Measurements from ENCODE around the gene NSRP1.
"Not testable (repeated sequence)": the region's sequence is repeated elsewhere in the genome, so short reads cannot be mapped to it uniquely, and the experiment has no call there.

The NSRP1 gene

GRCh38 chr17:30137158-30137557, 20.5 kb downstream of the NSRP1 start:
- no peak for TF ChIP-seq CTCF (conservative IDR thresholded peaks at IDR 0.05; ENCODE audit: control insufficient read depth, insufficient read depth, low read depth, low read length)
- no peak for DNase-seq (ENCODE audit: low read depth)
- H3K4me3 ChIP-seq (ENCODE audit: control insufficient read depth, low read depth, low read length): no peak overlapping the region

GRCh38 chr17:30147860-30148259, 31.2 kb downstream of the NSRP1 start:
- H3K4me3 ChIP-seq (ENCODE audit: control insufficient read depth, low read depth, low read length); DNase-seq (ENCODE audit: low read depth): not testable (repeated sequence)

GRCh38 chr17:30148376-30148775, 31.8 kb downstream of the NSRP1 start:
- no peak for TF ChIP-seq CTCF (conservative IDR thresholded peaks at IDR 0.05; ENCODE audit: control insufficient read depth, insufficient read depth, low read depth, low read length)
- H3K4me3 ChIP-seq (ENCODE audit: control insufficient read depth, low read depth, low read length): no peak overlapping the region
- no peak for DNase-seq (ENCODE audit: low read depth)

- no peak for DNase-seq (ENCODE audit: low read depth)
- no peak for TF ChIP-seq CTCF (conservative IDR thresholded peaks at IDR 0.05; ENCODE audit: control insufficient read depth, insufficient read depth, low read depth, low read length)
- no peak overlapping the region for H3K4me3 ChIP-seq (ENCODE audit: control insufficient read depth, low read depth, low read length)
Measured at GRCh38 chr17:30151471-30151870, 34.9 kb downstream of the NSRP1 start.

GRCh38 chr17:30153463-30153862, 36.8 kb downstream of the NSRP1 start:
- no peak overlapping the region for H3K4me3 ChIP-seq (ENCODE audit: control insufficient read depth, low read depth, low read length)
- DNase-seq (ENCODE audit: low read depth): no peak
- TF ChIP-seq CTCF (conservative IDR thresholded peaks at IDR 0.05; ENCODE audit: control insufficient read depth, insufficient read depth, low read depth, low read length): no peak

GRCh38 chr17:30155389-30155788, 38.8 kb downstream of the NSRP1 start:
- no peak for TF ChIP-seq CTCF (conservative IDR thresholded peaks at IDR 0.05; ENCODE audit: control insufficient read depth, insufficient read depth, low read depth, low read length)
- no peak overlapping the region for H3K4me3 ChIP-seq (ENCODE audit: control insufficient read depth, low read depth, low read length)
- no peak for DNase-seq (ENCODE audit: low read depth)

GRCh38 chr17:30158896-30159625, 42.4 kb downstream of the NSRP1 start:
- no peak overlapping the region for H3K4me3 ChIP-seq (ENCODE audit: control insufficient read depth, low read depth, low read length)
- DNase-seq (ENCODE audit: low read depth): no peak
- TF ChIP-seq CTCF (conservative IDR thresholded peaks at IDR 0.05; ENCODE audit: control insufficient read depth, insufficient read depth, low read depth, low read length): no peak

Measured in fibroblast of mammary gland (primary cell).